Muscle of leg (tissue), 11 donors: ENCODE measurements around the gene PCBP3. TPM values are rescaled to one million over a fixed set of nuclear protein-coding genes. Genes with fewer than 3 reads are reported as not detected.

Source experiments
- DNase-seq: peaks from one replicate; pipeline ENCODE4 v3.0.0; 2013
- H3K27ac ChIP-seq: one replicate; pipeline ENCODE4 v1.5.1; 2013; ENCODE audit warnings: mild to moderate bottlenecking, low read length, control low read depth
- H3K27me3 ChIP-seq: one replicate; pipeline ENCODE4 v1.6.1; 2013; ENCODE audit warnings: low read length; ENCODE audit not compliant: control insufficient read depth, insufficient read depth
- H3K36me3 ChIP-seq: one replicate; pipeline ENCODE4 v1.6.1; 2013; ENCODE audit warnings: low read length; ENCODE audit not compliant: control insufficient read depth, insufficient read depth
- H3K4me1 ChIP-seq: one replicate; pipeline ENCODE4 v1.6.1; 2013; ENCODE audit warnings: low read length; ENCODE audit not compliant: control insufficient read depth, insufficient read depth
- H3K4me3 ChIP-seq: one replicate; pipeline ENCODE4 v1.5.1; 2013; ENCODE audit warnings: low read length, control low read depth
- H3K9me3 ChIP-seq: replicated peaks from 2 replicates; pipeline ENCODE4 v1.6.1; 2013; ENCODE audit warnings: low read depth, low read length; ENCODE audit not compliant: control insufficient read depth
- WGBS: methylation state at CpG from one replicate; pipeline ENCODE4 v1.1.5; 2013; ENCODE audit warnings: missing lambda C conversion rate; ENCODE audit not compliant: insufficient coverage; 5-methylcytosine and 5-hydroxymethylcytosine counted together
- polyA plus RNA-seq, 8 donors: library from polyadenylated mRNA; unstranded; fragments of 120-200 nt; gene quantifications; one replicate each; pipeline versions ENCODE4 v1.2.1 to v1.2.3, GENCODE V29; 2013; ENCODE audit warnings: inconsistent platforms in 1 of 8, low replicate concordance in 1 of 8; ENCODE audit not compliant: insufficient read length in 8 of 8, insufficient read depth in 1 of 8
- total RNA-seq: library from RNA; stranded (reverse); fragments of 120-200 nt; gene quantifications from one replicate; pipeline ENCODE4 v1.2.4, GENCODE V29; 2013

Gene PCBP3
- total and polyA plus RNA-seq, 9 donors: 0.76 to 2.3 (median 1.2) TPM

GRCh38 chr21:45767071-45768006 is 123.8 kb downstream of the PCBP3 start:
- Histone ChIP-seq H3K27me3 (no peaks in the 10 kb centered on the region), H3K27ac (no peak overlapping the region), H3K4me3 (no peak overlapping the region), H3K4me1 (peaks cover 22% of the 10 kb centered on the region), H3K36me3 (no peaks in the 10 kb centered on the region), H3K9me3 (no peaks in the 10 kb centered on the region)
- DNase-seq: no peak
- 55% methylated on average over 9 of the region's 13 CpGs for WGBS

DNA sequence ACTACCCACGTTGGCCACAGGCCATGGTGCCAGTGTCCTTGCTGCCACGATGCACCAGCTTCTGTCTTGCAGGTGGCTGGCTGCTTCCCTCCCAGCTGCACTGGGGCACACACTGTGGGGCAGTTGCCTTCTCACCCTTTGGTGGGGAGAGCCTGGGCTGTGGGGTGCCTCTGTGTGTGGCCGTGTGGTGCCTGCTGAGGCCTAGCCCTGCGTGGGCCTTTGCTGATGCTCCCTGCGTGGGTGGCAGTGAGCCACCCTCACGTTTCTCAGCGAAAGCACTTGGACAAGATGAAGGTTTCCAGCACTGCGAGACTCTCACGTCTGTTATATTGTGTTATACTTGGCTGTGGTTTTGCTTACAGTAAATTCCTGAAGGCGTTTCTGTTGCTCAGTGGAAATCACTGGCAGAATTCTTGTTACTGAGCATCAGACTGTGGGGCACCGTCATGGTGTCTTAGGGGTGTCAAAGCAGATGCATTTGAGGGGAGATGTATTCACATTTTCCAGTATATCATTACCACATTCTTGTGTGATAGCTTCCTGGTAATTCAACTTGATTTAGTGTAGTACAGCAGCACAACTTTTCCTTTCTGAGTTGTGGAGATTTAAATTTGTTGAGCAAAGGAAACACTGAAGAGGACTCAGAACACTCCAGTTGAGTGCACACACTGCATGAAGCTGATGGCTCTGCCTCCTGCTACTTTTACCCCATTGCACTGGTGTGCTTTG is 124.7 kb downstream of the PCBP3 start:
- no peaks in the 10 kb centered on the region for H3K9me3 ChIP-seq
- H3K4me1 ChIP-seq: peaks cover 22% of the 10 kb centered on the region
- 32% methylated on average over 6 of the region's 11 CpGs for WGBS
- no peaks in the 10 kb centered on the region for H3K36me3 ChIP-seq
- H3K27ac ChIP-seq: no peak overlapping the region
- no peak overlapping the region for H3K4me3 ChIP-seq
- H3K27me3 ChIP-seq: no peaks in the 10 kb centered on the region
- DNase-seq: peak; percentile 31

GRCh38 chr21:45768740-45769048 is 125.2 kb downstream of the PCBP3 start:
- no peak overlapping the region for H3K4me3 ChIP-seq
- no peaks in the 10 kb centered on the region for H3K9me3 ChIP-seq
- 68% methylated on average over 11 of the region's 11 CpGs for WGBS
- H3K27me3 ChIP-seq: no peaks in the 10 kb centered on the region
- no peaks in the 10 kb centered on the region for H3K36me3 ChIP-seq
- H3K4me1 ChIP-seq: peaks cover 22% of the 10 kb centered on the region
- no peak for DNase-seq
- H3K27ac ChIP-seq: no peak overlapping the region

- no peaks in the 10 kb centered on the region for H3K27me3 ChIP-seq
- H3K4me3 ChIP-seq: no peak overlapping the region
- no peak for DNase-seq
- 83% methylated on average over 13 of the region's 14 CpGs for WGBS
- no peak overlapping the region for H3K27ac ChIP-seq
- no peaks in the 10 kb centered on the region for H3K9me3 ChIP-seq
- H3K4me1 ChIP-seq: peaks cover 22% of the 10 kb centered on the region
- no peaks in the 10 kb centered on the region for H3K36me3 ChIP-seq
Observed at GRCh38 chr21:45769294-45769693, 125.8 kb downstream of the PCBP3 start.

- 73% methylated on average over 5 of the region's 16 CpGs for WGBS
- Histone ChIP-seq H3K27ac (no peak overlapping the region), H3K9me3 (no peaks in the 10 kb centered on the region), H3K36me3 (no peaks in the 10 kb centered on the region), H3K27me3 (no peaks in the 10 kb centered on the region), H3K4me3 (no peak overlapping the region), H3K4me1 (peaks cover 19% of the 10 kb centered on the region)
- DNase-seq: no peak
Observed at GRCh38 chr21:45769896-45770295, 126.4 kb downstream of the PCBP3 start.

DNA sequence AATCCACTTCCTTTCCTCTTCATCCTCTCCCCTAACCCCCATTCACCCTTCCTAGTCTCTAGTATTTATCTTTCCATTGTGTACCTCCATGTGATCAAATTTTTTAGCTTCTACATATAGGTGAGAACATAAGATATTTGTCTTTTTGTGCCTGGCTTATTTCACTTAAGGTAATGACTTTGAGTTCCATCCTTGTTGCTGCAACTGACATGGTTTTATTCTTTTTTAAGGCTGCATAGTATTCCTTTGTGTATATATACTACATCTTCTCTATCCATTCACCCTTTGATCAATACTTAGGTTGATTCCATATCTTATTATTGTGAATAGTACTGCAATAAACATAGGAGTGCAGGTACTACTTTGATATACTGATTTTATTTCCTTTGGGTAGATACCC is 128.7 kb downstream of the PCBP3 start:
- no peak for DNase-seq
- Histone ChIP-seq H3K4me3 (no peak overlapping the region), H3K9me3 (peaks cover 3% of the 10 kb centered on the region), H3K36me3 (no peaks in the 10 kb centered on the region), H3K27me3 (no peaks in the 10 kb centered on the region), H3K27ac (no peak overlapping the region), H3K4me1 (peaks cover 10% of the 10 kb centered on the region)

DNA sequence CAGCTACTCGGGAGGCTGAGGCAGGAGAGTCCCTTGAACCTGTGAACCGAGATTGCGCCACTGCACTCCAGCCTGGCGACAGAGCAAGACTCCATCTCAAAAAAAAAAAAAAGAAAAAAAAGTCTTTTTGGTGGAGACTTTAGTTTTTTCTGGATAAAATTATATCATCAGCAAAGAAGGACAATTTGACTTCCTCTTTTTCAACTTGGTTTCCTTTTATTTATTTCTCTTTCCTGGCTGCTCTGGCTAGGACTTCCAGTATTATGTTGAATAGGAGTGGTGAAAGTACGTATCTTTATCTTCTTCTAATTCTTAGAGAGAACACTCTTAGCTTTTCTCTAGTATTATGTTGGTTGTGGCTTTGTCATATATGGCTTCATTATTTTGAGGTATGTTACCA is 130.8 kb downstream of the PCBP3 start:
- no peak for DNase-seq
- Histone ChIP-seq H3K9me3 (peaks cover 8% of the 10 kb centered on the region), H3K4me3 (no peak overlapping the region), H3K27ac (no peak overlapping the region), H3K36me3 (no peaks in the 10 kb centered on the region), H3K27me3 (no peaks in the 10 kb centered on the region), H3K4me1 (no peaks in the 10 kb centered on the region)
- no CpG with 5 or more reads among the region's 5 CpGs for WGBS

DNA sequence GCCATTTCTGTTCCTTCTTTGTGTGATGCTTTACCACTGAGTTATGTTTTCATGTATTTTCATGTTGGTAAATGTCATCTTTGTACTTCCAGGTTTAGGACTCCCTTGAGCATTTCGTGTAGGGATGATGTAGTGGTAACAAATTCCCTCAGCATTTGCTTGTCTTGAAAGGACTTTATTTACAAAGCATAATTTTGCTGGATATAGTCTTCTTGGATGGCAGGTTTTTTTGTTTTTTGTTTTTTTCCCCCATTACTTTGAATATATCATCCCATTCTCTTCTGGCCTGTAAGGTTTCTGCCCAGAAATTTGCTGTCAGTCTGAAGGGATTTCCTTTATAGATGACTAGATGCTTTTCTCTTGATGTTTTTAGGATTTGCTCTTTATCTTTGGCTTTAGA is 133.4 kb downstream of the PCBP3 start:
- no peak for DNase-seq
- no peaks in the 10 kb centered on the region for H3K36me3 ChIP-seq
- no peak overlapping the region for H3K4me3 ChIP-seq
- no peaks in the 10 kb centered on the region for H3K4me1 ChIP-seq
- H3K27me3 ChIP-seq: no peaks in the 10 kb centered on the region
- H3K9me3 ChIP-seq: peaks cover 8% of the 10 kb centered on the region
- WGBS: no CpG with 5 or more reads among the region's 1 CpG
- no peak overlapping the region for H3K27ac ChIP-seq

DNA sequence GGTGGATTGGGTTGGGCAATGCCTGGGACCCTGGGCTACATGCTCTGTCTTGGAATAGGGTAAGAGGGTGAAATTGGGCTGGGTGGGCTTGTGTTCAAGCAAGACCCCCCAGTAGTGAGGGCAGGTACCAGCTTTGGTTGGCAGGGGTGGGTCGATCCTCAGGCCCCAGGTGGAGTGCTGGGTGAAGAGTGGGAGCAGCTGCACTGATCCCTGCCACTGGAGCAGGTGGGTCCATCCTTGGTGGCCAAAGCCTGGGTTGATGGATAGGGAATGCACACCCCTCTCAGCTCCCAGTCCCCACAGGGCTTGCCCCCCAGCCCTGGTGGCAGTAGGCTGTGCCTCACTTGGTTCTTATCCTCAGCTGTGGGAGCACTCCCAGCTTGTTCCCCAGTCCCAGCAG is 135.2 kb downstream of the PCBP3 start:
- Histone ChIP-seq H3K27me3 (no peaks in the 10 kb centered on the region), H3K4me3 (no peak overlapping the region), H3K27ac (no peak overlapping the region), H3K4me1 (no peaks in the 10 kb centered on the region), H3K9me3 (peaks cover 8% of the 10 kb centered on the region), H3K36me3 (no peaks in the 10 kb centered on the region)
- DNase-seq: no peak
- 83% methylated on average over 1 of the region's 1 CpG for WGBS

DNA sequence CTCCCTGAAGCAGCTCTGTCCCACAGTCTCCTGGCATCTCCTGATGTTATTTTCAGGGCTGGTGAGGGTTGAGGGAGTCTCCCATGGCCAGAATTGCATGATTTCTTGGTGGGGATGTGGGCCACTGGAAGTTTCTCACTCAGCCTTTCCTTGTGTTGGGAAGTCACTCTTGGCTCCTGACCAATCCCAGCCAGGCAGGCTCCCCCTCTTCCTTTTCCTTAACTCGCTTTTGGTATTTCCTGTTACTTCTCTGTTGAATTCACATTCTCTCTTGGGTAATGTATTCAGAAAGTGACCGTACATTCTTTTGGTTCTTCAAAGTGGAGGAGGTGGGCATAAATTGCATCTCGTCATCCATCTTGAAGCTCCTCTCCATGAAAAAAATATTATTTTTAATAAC is 135.7 kb downstream of the PCBP3 start:
- Histone ChIP-seq H3K36me3 (no peaks in the 10 kb centered on the region), H3K27me3 (no peaks in the 10 kb centered on the region), H3K4me3 (no peak overlapping the region), H3K9me3 (peaks cover 8% of the 10 kb centered on the region), H3K27ac (no peak overlapping the region), H3K4me1 (no peaks in the 10 kb centered on the region)
- WGBS: no CpG with 5 or more reads among the region's 3 CpGs
- no peak for DNase-seq
